Epidermal melanocyte (primary cell): ENCODE results near the gene KCNQ2.
A peak's percentile ranks its signal among the peaks of the same experiment; 100 is the strongest.

Experiments
- DNase-seq: peaks from one replicate; pipeline ENCODE4 v3.0.0; 2011; ENCODE audit warnings: low spot score; ENCODE audit not compliant: insufficient read length

KCNQ2 gene

DNA sequence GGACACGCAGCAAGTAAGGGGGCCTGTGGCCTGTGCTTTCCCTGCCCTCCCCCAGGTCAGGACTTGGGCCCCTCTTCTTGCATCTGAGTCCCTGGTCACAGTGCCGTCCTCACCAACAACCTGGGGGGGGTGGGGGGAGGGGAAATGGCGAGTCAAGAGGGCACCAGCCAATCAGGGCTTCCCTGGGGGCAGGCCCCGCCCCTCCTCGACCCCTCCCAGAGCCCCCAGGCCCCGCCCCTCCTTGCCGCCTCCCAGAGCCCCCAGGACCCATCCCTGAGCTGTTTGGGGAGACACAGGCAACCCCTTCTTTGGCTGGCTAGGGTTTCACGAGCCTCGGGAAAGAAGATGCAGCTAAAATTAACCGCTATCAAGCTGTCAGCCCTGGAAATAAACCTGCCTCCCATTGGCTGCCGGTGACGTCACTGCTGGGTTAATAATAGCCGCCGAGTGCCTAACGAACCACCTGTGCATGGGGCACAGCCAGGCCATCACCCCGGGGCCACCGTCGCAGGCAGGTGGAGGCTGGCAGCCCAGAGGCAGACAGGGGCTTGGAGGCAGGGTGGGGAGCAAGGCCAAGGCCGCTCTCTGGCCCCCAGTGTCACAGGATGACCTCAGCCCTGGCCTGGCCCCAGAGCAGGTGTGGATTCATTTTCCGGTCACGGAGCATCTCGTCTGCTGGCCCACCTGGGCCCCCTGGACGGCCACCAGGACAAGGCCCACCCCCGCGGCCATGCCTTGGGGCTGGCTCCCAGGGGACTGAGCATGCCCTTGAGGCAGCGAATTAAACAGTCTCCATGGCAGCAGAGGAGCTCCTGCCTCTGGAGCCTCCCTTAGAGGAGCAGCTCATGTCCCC is 29.6 kb upstream of the KCNQ2 start:
- peak; percentile 13 for DNase-seq

DNA sequence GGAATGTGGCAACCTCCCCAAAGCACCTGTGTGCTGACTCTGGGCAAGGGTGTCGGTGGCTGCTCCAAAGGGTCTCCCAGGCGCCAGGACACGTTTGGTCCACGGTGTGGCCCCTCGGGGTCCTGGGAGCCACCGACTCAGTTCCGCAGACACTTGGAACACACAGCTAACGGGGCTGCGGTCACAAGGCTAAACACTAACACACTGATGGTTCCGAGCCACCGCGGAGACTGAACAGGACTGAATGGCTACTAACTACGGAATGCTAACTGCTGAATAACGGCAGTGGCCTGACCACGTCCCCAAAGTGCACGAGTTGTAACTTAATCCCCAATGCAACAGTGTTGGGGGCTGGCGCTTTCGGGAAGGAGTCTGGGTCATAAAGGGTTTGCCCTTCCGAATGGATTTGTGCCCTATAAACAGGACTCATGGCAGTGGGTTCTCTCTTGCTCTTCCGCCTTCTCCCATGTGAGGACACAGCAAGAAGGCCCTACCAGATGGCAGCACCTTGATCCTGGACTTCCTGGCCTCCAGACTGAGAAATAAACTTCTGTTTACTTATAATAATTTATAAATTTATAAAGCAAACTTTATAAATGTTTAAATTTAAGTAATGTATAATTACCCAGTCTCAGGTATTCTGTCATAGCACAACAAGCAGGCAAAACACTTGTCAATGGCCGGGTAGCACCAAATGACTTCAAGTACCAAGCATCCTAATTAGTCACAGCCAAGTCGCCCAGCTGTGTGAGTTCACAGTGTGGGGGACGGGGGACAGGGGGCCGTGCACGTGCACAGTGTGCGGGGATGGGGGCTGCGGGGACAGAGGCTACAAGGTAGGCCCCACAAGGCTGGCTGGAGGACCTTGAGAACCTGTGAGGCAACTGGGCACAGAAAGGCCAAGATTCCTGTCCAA is 28.7 kb upstream of the KCNQ2 start:
- DNase-seq: peak; percentile 12

DNA sequence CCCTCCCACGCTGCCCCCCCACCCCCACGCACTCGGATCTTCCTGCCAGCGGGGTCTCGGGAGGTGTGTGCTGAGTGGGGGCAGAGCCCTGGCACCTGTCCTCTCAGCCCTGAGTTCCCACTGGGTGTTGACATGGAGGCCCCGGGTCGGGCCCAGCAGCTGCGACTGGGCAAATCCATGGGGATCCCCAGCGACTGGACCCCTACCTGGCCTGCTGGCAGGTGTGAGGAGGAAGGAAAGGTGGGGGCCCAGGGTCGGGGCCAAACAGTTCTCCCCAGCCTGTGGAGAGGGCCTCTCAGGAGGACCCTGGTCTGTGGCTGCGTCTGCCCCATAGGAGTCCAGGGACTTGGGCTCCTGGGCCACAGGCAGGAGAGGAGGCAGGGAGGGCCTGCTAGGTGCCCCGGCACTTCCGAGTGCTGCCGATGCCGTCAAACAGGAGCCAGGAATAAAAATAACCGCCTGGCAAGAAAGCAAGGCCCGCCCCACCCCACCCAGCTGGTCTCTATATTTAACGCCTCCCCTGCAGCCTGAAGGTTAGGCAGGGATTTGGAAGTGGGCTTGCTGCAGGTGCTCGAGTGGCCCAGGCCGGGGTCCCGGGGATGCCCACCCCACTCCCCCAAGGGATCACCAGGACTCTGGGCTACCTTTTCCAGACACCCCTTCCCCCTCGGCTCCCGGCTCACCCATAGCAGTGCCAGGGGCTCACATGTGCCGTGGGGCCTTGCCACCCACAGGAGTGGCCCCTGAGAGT is 27.9 kb upstream of the KCNQ2 start:
- peak; percentile 8 for DNase-seq

DNA sequence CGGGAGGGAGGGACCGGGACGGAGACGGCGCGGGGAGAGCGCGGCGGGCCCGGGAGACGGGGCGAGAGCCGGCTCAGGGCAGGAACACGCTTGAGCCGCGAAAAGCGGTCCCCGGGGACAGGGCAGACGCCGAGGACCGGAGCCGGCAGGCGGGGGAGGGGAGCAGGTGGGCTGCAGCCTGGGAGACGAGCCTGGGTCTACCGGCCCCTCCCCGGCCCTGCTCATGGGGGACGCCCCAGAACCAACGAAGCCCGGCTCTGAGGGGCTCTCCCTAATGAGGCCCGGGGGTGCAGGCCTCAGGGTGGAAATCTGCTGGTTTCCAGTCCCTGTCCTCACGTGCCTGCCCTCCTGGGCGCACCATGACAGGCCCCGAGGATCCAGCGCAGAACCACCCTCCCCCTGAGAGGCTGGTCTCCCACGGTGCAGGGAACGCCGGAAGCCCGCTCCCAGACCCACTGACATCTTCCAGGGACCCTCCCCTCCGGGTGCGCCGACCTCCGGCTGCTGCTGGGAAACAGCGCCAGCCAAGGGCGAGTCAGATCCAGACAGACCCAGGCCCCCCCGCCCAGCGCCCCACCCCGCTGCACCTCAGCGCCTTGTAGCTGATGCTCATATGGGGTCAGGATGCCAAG is 27.0 kb upstream of the KCNQ2 start:
- peak; percentile 12 for DNase-seq

DNA sequence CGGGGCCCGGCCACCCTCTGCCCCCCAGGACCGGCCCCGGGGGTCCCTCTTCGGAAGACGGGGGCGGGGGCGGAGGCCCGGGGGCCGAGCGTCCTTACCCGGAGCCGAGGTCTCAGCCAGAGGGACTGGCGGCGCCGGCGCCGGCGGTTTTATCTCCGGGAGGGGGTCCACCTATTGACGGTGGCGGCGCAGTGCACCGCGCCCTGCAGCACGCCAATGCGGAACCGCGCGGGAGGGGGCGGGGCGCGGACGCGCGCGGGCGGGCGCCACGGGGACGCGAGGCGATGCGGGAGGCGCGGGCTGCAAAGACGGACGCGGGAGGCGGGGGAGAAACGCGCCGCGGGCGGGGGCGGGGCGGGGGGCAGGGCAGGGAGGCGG is 26.5 kb upstream of the KCNQ2 start, which contains the start of gene EEF1A2:
Gene EEF1A2 (minus strand): TSS at position 124 of the 378 bp plus-strand sequence. CDS start 1,320 bp downstream, outside the sequence.
- peak; percentile 19 for DNase-seq

DNA sequence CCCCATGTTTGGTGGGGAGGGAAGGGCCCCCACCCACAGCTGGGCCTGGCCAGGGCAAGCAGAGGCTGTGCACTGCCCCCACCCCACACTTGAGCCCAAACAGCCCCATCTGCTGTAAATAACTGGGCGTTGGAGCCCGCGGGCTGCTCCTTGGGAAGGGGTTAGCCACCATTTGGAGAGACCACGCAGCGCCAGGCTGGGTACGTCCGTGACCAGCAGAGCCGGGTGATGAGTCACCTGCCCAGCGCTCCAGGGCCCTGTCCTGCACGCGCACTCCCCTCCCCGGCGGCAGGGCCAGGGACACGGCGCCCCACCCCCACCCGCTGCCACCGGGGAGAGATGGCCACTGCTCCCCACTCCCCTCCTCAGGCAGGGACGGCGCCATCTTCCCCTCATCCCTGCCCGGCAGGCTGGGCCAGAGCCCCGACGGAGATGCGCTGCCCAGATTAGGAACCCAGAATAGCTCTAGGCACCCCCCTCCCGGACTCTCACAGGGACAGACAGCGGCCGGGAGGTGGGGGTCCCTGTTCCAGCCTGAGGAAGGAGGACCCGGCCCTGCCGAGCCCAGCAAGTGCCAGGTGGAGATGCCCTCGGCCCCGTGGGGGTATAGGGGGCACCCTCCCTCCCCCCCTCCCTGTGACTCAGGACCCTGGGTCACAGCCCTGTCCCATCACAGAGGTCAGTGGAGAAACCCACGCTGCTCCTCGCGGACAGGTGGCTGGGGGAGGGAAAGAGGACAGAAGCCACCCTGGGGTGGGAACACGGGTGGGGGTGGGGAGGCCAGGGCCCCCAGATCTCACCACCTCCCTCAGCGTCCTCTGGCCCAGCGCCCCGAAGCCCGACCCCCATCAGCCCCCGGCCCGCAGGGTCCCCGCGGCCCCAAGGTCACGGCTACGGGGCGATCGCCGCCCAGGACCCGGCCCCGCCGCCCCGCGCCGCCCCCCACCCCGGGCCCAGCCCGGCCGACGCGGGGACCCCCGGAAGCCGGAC is 25.8 kb upstream of the KCNQ2 start:
- DNase-seq: peak; percentile 20

DNA sequence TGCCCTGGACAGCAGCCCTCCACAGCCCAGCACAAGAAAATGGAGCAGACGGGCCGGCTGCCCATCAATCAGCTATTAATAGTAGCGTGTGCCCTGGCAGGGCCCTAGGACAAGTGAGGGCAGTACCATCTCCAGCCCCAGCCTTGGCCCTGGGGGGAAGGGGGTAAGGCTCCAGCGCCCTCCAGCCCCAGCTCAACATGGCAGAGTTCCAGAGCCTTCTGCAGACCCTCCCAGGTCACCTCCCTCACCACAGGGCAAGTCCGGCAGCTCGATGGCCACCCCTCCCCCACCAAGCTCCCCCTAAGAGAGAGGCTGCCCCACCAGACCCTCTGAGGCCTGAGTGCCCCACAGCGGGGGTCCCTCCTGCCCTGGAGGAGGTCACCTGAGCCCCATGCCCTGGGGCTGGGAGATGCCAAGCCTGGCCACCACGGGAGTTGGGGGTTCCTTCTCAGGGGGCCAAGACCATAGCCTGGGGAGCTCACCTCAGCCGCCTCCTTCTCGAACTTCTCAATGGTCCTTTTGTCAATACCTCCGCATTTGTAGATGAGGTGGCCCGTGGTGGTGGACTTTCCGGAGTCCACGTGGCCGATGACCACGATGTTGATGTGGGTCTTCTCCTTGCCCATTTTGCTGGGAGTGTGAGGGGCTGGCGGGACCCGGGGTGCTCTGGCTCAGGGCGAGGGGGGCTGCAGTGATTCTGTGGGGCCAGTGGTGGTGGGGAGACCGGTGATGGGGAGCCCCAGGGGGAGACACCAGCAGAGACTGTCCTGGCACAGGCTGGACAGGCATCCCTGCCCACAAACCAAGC is 24.9 kb upstream of the KCNQ2 start:
- DNase-seq: peak; percentile 19

DNA sequence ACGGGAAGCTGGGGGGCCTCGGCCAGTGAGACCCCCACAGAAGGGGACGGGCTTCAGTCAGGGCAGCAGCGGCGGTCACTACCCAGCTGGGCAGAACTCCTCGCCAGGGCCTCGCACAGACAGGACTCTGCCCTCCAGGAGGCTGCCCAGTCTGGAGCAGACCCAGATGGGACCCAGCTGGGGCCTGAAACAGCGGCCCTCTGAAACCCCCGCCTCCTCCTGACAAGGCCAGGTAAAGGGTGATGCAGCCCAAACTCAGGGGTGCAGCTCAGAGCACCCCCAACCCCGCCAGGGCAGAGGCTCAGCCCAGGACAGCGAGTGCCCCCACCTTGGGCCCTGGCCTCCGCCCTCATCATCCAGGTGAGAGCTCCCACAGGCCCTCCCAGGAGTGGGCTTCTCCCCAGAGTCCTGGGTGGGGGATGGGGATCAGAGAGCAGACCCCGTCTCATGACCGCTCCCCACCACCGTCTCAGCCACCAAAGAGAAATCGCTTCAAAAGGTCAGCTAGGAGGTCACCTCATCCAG is 24.2 kb upstream of the KCNQ2 start:
- DNase-seq: no peak

DNA sequence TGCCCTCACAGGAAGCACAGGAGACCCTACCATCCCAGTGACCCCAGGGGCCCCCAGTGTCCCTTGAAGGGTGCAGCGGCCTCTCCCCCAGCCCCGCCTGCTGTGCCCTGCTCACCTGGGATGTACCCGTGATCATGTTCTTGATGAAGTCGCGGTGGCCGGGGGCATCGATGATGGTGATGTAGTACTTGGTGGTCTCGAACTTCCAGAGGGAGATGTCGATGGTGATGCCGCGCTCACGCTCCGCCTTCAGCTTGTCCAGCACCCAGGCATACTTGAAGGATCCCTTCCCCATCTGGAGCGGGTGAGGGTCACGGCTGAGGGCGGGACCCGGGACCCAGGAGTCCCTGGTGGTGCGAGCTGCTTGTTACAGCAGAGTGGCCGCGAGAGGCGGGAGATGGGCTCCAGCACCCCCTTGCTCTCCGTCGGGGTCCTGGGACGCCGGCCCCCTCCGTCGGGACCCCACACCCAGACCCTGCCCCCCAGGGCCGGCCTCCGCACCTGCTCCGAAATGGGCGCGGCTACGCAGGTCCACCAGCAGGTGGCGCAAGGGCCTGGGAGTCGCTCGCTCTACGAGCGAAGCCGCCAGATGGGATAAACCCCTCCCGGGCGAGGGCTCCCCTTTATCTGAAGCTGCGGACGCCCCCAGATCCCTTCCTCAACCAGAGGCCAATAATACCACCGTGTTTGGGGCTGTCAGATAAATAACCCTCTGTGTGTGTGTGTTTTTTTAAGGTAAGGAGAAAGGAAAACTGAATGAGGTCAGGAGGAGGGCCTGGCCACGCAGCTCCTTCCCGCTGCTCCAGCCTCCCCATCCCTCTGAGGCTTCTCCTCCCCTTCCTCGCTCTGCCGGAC is 23.5 kb upstream of the KCNQ2 start:
- peak; percentile 88 for DNase-seq

DNA sequence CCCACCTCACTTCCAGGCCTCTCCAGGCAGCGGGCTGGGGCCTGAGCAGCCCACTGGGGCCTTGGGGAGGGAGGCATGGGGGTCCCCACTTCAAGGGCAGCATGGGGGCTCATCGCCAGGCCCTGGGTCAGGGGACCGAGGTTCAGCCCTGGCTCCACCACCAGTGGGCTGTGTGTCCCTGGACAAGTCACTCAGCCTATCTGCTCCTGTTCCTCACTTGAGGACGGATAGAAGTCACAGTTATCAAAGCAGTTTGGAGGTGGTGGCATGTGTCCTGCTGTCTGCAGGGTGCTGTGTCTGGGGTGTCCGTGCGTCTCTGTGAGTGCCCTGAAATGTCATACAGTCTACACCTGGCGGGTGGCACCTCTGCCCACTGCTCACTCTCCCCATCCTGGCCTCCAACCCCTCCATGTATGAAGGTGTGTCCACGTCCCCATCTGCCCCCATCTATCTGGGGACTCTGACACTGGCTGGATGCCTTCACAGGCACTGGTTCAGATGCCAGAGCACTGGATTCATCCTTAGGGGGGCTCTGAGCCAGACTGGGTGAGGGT is 22.8 kb upstream of the KCNQ2 start:
- DNase-seq: peak; percentile 13

DNA sequence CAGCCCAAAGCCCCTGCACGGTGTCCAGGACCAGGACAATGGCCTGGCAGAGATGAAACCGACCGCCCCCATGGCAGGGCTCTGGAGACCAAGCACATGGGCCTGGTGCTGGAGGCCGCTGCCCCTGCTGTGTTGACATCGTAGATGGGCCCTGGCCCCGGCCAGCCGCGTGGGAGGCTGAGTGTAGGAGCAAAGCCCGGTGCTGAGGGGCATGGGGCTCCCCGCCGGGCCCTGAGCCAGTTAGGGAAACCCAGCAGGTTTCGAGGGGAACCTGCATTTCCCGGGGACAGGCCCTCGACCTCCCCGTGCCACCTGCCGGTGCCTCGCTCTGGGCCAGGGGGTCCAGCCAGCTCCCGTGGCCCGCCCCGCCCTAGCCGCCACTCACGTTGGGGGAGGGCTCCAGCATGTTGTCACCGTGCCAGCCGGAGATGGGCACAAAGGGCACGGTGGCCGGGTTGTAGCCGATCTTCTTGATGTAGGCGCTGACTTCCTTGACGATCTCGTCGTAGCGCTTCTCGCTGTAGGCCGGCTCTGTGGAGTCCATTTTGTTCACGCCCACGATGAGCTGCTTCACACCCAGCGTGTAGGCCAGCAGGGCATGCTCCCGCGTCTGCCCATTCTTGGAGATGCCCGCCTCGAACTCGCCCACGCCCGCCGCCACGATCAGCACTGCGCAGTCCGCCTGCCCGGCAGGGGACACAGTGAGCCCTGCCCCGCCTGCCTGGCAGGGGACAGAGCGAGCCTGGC is 22.1 kb upstream of the KCNQ2 start:
- DNase-seq: peak; percentile 5

DNA sequence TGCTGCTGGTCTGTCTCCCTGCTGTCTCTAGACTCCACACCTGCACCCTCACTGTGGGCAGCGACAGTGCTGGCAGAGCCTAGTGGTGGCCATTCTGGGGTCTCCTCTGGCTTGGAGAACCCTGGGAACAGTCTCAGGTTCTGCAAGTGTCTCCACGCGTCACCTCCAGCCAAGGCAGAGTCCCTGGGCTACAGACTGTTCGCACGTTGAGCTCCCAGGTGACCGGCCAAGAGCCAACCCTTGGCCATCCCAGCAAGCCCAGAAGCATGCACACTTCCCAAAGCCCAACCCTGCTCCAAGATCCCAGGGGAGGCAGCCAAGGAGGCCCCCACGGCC is 21.6 kb upstream of the KCNQ2 start:
- DNase-seq: no peak

DNA sequence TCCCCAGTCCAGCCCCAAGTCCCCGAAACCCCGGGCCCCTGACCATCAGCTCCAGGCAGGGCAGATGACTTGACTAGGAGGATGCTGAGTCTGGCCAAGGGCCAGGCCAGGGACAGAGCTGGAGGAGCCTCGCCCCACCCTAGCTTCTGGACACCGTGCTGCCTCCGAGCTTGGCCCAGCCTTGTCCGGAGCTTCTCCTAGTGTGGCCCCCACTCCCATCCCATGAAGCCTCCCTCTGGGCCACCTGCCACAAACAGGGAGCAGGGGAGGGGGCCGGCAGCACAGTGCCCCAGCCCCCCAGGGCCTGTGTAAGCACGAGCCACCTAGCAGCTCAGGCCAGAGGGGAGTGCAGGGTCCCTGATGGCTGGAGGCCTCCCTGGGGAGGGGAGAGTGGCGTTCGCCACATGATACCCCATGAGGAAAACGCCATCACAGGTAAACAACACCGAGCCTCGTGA is 21.1 kb upstream of the KCNQ2 start:
- no peak for DNase-seq

DNA sequence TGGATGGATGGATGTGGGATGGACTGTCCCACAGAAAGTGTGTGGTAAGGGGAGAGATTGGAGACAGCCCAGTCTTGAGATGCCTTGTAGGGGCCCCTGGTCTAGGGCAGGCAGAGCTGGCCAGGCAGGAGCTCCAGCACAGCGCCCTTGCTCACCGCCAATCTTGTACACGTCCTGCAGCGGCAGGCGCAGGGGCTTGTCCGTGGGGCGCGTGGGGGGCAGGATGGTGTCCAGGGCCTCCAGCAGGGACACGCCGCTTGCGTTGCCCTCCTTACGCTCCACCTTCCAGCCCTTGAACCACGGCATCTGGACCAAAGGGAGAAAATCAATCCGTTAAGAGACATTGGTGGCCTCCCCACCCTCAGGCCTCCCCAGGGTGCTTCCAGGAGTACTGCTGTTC is 20.5 kb upstream of the KCNQ2 start:
- DNase-seq: peak; percentile 9

DNA sequence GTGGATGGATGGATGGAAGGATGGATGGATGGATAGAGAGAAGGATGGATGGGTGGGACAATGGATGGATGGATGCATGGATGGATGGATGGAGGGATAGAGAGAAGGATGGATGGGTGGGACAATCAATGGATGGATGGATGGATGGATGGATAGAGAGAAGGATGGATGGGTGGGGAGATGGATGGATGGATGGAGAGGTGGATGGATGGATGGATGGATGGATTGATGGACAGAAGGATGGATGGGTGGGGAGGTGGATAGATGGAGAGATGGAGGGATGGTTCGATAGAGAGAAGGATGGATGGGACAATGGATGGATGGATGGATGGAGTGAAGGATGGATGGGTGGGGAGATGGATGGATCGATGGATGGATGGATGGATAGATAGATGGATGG is 20.1 kb upstream of the KCNQ2 start:
- DNase-seq: no peak

DNA sequence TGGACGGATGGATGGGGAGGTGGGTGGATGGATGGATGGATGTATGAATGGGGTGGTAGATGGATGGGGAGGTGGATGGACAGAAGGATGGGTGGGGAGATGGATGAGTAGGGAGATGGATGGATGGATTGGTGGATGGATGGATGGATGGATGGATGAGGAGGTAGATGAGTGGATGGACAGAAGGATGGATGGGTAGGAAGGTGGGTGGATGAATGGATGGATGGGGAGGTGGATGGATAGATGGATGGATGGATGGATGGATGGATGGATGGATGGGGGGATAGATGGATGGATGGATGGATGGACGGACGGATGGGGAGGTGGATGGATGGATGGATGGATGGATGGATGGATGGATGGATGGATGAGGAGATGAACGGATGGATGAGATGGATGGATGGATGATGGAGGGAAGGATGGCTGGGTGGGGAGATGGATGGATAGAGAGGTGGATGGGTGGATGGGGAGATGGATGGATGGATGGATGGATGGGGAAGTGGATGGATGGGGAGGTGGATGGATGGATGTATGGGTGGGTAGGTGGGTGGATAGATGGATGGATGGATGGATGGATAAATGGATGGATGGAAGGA is 19.3 kb upstream of the KCNQ2 start:
- DNase-seq: no peak
